ENCODE measurements around the gene PTPRC. TPM values are rescaled to one million over a fixed set of nuclear protein-coding genes. Genes with fewer than 3 reads are reported as not detected.

Gene PTPRC
- total RNA-seq, 4 donors from 2014 or later: 7.0 to 40.3 (median 10.0) TPM

GRCh38 chr1:198696211-198696610, 57.4 kb downstream of the PTPRC start:
- Histone ChIP-seq H3K4me1 (peaks cover 0 to 6% (median 2%) of the 10 kb centered on the region in 4 donors), H3K27ac (replicated peaks in 1 of 4) (no peak overlapping the region), H3K4me3 (no peak overlapping the region), H3K9me3 (no peaks in the 10 kb centered on the region), H3K36me3 (no peaks in the 10 kb centered on the region), H3K27me3 (peaks cover 0 to 8% (median 0%) of the 10 kb centered on the region in 4 donors)
- no peak for DNase-seq (ENCODE audit: extremely low spot score)
- TF ChIP-seq POLR2AphosphoS5 (IDR thresholded peaks at IDR 0.05) (no peak), EP300 (IDR thresholded peaks at IDR 0.05) (no peak), POLR2A (IDR thresholded peaks at IDR 0.05; ENCODE audit: low read depth) (no peak)
- TF ChIP-seq, protein P1, sequence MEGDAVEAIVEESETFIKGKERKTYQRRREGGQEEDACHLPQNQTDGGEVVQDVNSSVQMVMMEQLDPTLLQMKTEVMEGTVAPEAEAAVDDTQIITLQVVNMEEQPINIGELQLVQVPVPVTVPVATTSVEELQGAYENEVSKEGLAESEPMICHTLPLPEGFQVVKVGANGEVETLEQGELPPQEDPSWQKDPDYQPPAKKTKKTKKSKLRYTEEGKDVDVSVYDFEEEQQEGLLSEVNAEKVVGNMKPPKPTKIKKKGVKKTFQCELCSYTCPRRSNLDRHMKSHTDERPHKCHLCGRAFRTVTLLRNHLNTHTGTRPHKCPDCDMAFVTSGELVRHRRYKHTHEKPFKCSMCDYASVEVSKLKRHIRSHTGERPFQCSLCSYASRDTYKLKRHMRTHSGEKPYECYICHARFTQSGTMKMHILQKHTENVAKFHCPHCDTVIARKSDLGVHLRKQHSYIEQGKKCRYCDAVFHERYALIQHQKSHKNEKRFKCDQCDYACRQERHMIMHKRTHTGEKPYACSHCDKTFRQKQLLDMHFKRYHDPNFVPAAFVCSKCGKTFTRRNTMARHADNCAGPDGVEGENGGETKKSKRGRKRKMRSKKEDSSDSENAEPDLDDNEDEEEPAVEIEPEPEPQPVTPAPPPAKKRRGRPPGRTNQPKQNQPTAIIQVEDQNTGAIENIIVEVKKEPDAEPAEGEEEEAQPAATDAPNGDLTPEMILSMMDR (IDR thresholded peaks at IDR 0.05): no peak
- intact Hi-C loops (cut with DNase I): no loop called here
- 86% methylated on average over 1 of the region's 1 CpG for WGBS

- intact Hi-C loops (cut with DNase I): no loop called here
- no peak for DNase-seq (ENCODE audit: extremely low spot score)
- H3K9me3 ChIP-seq: no peaks in the 10 kb centered on the region
- no peak overlapping the region for H3K27ac ChIP-seq (replicated peaks in 1 of 4)
- H3K4me3 ChIP-seq: no peak overlapping the region
- H3K36me3 ChIP-seq: no peaks in the 10 kb centered on the region
- H3K4me1 ChIP-seq: peaks cover 0 to 6% (median 2%) of the 10 kb centered on the region in 4 donors
- TF ChIP-seq, protein P1 (IDR thresholded peaks at IDR 0.05): peak; percentile 16 to 51 (median 30)
- no peak for TF ChIP-seq EP300 (IDR thresholded peaks at IDR 0.05)
- WGBS: 18% methylated on average over 13 of the region's 13 CpGs
- H3K27me3 ChIP-seq: peaks cover 0 to 9% (median 0%) of the 10 kb centered on the region in 4 donors
Observed at GRCh38 chr1:198699167-198700015, 60.6 kb downstream of the PTPRC start.

DNA sequence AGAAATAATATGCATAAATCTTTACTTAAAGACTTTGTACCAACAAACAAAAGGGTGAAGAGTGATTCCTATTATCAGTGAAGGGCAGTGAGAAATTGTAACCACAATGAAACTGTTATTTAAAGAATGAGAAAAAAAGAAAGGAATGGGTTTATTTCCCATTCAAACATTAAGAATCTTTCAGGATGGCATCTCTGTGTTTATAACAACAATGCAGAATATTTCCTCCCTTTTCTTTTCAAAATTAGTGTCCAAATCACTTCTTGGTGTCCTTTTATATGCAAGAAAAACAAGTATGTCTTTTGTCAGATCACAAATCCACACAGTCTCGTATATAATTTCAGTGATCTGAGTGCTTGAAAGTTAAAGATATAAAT, 61.2 kb downstream of the PTPRC start:
- no peak for DNase-seq (ENCODE audit: extremely low spot score)
- intact Hi-C loops (cut with DNase I): no loop called here
- TF ChIP-seq EP300 (IDR thresholded peaks at IDR 0.05): no peak
- TF ChIP-seq, protein P1 (IDR thresholded peaks at IDR 0.05): no peak
- no peak for TF ChIP-seq POLR2A (IDR thresholded peaks at IDR 0.05; ENCODE audit: low read depth)
- TF ChIP-seq POLR2AphosphoS5 (IDR thresholded peaks at IDR 0.05): no peak
- Histone ChIP-seq H3K36me3 (no peaks in the 10 kb centered on the region), H3K4me1 (peaks cover 0 to 6% (median 2%) of the 10 kb centered on the region in 4 donors), H3K27me3 (peaks cover 0 to 9% (median 0%) of the 10 kb centered on the region in 4 donors), H3K9me3 (no peaks in the 10 kb centered on the region), H3K4me3 (no peak overlapping the region), H3K27ac (replicated peaks in 1 of 4) (no peak overlapping the region)
- 72% methylated on average over 1 of the region's 1 CpG for WGBS

- Histone ChIP-seq H3K36me3 (no peaks in the 10 kb centered on the region), H3K27me3 (peaks cover 0 to 9% (median 0%) of the 10 kb centered on the region in 4 donors), H3K4me1 (peaks cover 0 to 6% (median 2%) of the 10 kb centered on the region in 4 donors), H3K9me3 (no peaks in the 10 kb centered on the region), H3K27ac (replicated peaks in 1 of 4) (no peak overlapping the region), H3K4me3 (no peak overlapping the region)
- 89% methylated on average over 1 of the region's 1 CpG for WGBS
- TF ChIP-seq EP300 (IDR thresholded peaks at IDR 0.05) (no peak), POLR2AphosphoS5 (IDR thresholded peaks at IDR 0.05) (no peak), POLR2A (IDR thresholded peaks at IDR 0.05; ENCODE audit: low read depth) (no peak)
- TF ChIP-seq, protein P1 (IDR thresholded peaks at IDR 0.05): no peak
- no peak for DNase-seq (ENCODE audit: extremely low spot score)
- intact Hi-C loops (cut with DNase I): no loop called here
Observed at GRCh38 chr1:198700396-198700795, 61.6 kb downstream of the PTPRC start.

Data from esophagus muscularis mucosa (tissue), 4 donors.